AG04449 (cell line): Measurements from ENCODE around the gene IFT122.

Experiments
- CTCF ChIA-PET: fragments of 350-600 bp; formaldehyde crosslinking; extraction: SDS; loops from one replicate; lab custom pipeline; 2021; ENCODE audit warnings: antibody characterized with exemption; lab: Yijun Ruan, JAX
- POLR2A ChIA-PET: fragments of 400-600, 350-600 bp; formaldehyde crosslinking; extraction: SDS; loops from one replicate; lab custom pipeline; 2020; ENCODE audit warnings: antibody characterized with exemption, inconsistent platforms; lab: Yijun Ruan, JAX
- DNase-seq: peaks from one replicate; pipeline ENCODE4 v3.0.0-alpha.2; 2010; ENCODE audit warnings: low read depth, low spot score
- H3K4me3 ChIP-seq: 2 replicates; pipeline ENCODE4 v1.5.1; 2011; ENCODE audit warnings: low read depth, mild to moderate bottlenecking, control low read depth, low read length
- TF ChIP-seq, protein P1 (sequence below): IDR thresholded peaks from one replicate; pipeline ENCODE4 v1.5.1; 2011; ENCODE audit warnings: mild to moderate bottlenecking, moderate library complexity, low read length, control low read depth, inconsistent platforms; ENCODE audit not compliant: insufficient read depth; ENCODE audit errors: missing control alignments

The IFT122 gene

DNA sequence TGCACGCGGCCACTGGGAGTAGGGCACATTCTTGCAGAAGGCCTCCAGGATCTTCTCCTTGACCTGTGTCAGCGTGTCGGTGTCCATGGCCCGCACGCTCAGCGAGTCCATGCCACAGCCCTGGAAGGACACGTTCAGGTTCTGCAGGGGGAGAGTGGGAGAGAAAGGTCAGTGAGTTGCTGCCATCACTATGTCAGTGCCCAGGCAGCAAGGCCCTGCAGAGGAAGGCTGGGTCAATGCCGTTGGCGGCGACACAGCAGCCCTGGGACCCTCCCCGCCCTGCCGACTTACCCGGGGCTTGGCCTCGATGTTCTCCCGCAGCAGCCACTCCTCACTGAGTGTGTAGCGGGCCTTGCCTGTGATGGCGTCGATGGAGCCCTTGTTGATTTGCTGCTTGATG is 122.8 kb downstream of the IFT122 start:
- no peak overlapping the region for H3K4me3 ChIP-seq
- TF ChIP-seq, protein P1, sequence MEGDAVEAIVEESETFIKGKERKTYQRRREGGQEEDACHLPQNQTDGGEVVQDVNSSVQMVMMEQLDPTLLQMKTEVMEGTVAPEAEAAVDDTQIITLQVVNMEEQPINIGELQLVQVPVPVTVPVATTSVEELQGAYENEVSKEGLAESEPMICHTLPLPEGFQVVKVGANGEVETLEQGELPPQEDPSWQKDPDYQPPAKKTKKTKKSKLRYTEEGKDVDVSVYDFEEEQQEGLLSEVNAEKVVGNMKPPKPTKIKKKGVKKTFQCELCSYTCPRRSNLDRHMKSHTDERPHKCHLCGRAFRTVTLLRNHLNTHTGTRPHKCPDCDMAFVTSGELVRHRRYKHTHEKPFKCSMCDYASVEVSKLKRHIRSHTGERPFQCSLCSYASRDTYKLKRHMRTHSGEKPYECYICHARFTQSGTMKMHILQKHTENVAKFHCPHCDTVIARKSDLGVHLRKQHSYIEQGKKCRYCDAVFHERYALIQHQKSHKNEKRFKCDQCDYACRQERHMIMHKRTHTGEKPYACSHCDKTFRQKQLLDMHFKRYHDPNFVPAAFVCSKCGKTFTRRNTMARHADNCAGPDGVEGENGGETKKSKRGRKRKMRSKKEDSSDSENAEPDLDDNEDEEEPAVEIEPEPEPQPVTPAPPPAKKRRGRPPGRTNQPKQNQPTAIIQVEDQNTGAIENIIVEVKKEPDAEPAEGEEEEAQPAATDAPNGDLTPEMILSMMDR: no peak
- ChIA-PET POLR2A (no interaction called here), CTCF (interaction anchor here (1.3 kb wide), 1 partner anchor 14 kb away, joined by 4 read pairs; no protein-coding TSS in a partner anchor)
- DNase-seq: no peak

DNA sequence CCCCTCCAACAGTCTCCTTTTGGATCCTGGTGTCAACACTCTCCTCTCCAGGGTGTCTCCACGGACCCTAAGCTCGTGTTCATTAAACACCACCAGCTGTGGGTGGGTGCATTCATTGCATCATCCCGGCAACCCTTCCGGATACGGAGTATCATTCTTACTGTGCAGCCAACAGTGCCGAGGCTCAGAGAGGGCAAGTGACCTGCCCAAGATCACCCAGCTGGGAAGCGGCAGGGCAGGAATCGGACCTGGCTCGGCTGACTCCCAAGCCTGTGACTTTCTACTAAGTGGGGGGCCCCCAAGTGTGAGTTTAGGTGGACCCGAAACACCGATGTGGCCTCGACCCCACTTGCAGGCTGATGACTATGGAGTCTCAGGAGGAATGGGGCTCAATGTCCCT is 123.3 kb downstream of the IFT122 start:
- H3K4me3 ChIP-seq: no peak overlapping the region
- DNase-seq: no peak
- ChIA-PET POLR2A (no interaction called here), CTCF (no interaction called here)
- TF ChIP-seq, protein P1: no peak

DNA sequence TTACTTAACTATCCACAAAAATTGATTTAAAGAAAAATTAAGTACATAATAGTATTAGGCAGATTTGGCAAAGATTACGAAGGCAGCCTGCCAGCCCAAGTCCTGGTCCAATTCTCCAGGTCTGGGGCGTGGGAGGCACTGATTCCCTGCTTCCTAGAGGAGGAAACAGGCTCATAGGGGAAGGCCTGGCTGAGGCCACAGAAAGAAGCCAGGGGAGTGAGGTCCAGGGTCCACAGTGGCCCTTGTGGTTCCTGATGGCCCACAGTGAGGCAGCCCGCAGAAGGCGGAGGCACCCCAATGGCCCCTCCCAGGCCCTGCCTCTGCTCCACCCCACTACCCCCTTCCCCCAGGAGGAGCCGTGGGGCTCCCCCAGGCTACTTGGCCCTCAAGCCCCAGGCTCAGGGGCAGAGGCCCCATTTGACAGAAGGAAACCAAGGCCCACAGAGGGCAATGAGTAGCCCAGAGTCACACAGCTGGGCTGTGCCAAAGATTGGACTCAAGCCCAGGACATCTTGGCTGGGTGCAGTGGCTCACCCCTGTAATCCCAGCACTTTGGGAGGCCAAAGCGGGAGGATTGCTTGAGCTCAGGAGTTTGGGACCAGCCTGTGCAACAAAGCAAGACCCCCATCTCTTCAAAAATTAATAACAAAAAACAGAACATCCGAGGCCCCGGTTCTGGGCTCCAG is 124.0 kb downstream of the IFT122 start:
- ChIA-PET CTCF (no interaction called here), POLR2A (no interaction called here)
- no peak for DNase-seq
- no peak overlapping the region for H3K4me3 ChIP-seq
- TF ChIP-seq, protein P1: no peak

DNA sequence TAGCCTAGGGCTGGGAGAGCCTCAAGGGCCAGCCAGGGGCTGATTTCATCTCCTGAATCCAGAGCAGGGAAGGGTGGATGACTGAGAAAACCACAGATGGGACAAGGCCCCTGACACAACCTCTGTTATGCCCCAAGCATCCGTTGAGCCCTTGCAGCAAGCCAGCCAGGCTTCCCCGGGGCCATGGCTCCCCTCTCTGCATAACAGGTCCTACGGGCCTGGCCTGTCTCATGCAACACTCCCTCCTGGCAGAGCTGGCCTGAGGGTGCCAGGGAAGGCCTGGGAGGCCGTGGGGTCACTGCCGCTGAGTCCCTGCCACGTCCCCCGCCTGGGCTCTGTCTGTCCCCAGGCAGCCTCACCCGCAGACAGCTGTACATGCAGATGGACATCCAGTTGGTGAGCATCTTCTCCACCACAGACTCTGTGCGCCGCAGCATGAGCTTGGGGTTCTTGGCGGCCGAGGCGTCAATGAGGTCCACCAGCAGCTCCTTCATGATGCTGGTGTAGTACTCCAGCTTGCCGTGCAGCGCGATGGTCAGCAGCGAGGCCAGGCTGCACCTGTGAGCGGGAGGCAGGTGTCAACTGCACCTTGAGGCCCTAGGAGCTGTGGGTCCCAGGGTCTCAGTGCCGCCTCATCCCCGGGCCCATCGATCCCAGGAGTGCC is 125.1 kb downstream of the IFT122 start:
- H3K4me3 ChIP-seq: no peak overlapping the region
- TF ChIP-seq, protein P1: no peak
- ChIA-PET POLR2A (no interaction called here), CTCF (no interaction called here)
- no peak for DNase-seq

DNA sequence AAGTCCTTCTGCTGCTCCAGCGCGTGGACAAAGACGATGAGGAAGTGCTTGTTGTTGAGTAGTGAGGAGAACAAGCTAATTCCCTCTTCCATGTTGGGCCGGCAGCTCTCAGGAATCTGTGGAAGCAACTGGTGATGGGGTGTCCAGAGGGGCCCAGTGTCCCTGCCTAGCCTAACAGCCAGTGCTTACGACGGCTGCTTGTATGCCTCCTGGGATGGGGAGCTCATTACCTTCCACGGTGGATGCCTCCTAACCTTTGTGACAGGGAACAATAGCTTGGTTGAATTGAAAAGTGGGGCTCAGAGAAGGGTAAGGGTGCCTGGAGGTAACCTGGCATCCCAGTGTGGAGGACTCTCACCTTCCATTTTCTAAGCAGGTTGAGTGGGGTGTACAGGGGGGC is 125.9 kb downstream of the IFT122 start:
- ChIA-PET POLR2A (no interaction called here), CTCF (interaction anchor here (1.4 kb wide), 1 partner anchor 14 kb away, joined by 3 read pairs; no protein-coding TSS in a partner anchor)
- TF ChIP-seq, protein P1: no peak
- DNase-seq: no peak
- no peak overlapping the region for H3K4me3 ChIP-seq

DNA sequence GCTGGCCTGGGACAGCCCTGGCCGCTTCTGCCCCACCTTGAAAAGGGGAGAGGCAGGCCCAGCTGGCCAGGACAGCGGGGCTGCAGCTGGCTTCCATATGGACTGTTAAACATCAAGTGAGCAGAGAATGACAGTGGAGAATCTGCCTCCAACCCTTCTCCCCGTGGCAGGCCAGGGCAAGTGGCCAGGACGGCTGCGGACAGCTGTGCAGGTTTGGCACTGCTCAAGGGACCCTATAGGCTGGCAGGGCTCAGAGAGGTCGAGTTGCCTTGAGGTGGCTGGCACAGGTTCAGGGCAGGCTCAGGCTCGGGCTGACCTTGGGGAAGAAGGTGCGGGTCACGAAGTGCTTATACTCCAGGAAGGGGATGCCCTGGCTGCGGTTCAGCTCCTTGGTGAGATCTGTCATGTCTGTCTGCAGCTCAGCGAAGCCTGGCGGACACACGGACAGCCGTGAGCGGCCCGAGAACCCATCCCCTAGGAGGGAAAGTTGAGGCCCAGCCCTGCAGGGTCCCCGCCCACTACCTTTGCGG is 127.2 kb downstream of the IFT122 start:
- CTCF ChIA-PET: interaction anchor here (0.6 to 1.4 kb wide), 2 partner anchors 16 to 194 kb away, joined by 3 read pairs; no protein-coding TSS in a partner anchor
- TF ChIP-seq, protein P1: no peak
- DNase-seq: no peak
- POLR2A ChIA-PET: no interaction called here
- no peak overlapping the region for H3K4me3 ChIP-seq
